A549 (cell line): ENCODE measurements around the gene NLRC5. TPM values are rescaled to one million over a fixed set of nuclear protein-coding genes. Genes with fewer than 3 reads are reported as not detected.

Source experiments
- ATAC-seq, 2 experiments: fragments of 200-7000 bp in 1 of 2; fragments of >200 bp in 1 of 2; cut with Nextera tagmentation in 1 of 2; cut with Tn5 transposase in 1 of 2; 3 replicates each; pipeline versions ENCODE4 v1.8.0 to v1.9.1; 2018 to 2020; ENCODE audit warnings: mild to moderate bottlenecking in 1 of 2, moderate library complexity in 1 of 2
- CTCF ChIA-PET: fragments of 300-600 bp; sonication (Branson Sonifier 250); formaldehyde crosslinking; extraction: SDS; loops from one replicate; lab custom pipeline; 2021; ENCODE audit warnings: antibody characterized with exemption, inconsistent platforms; lab: Yijun Ruan, JAX
- POLR2A ChIA-PET: fragments of 350-600 bp; formaldehyde crosslinking; extraction: SDS; loops from one replicate; lab custom pipeline; 2021; ENCODE audit warnings: antibody characterized with exemption, inconsistent platforms; lab: Yijun Ruan, JAX
- DNase-seq, 2 experiments: peaks; one replicate each; pipeline versions ENCODE4 v3.0.0 to v3.0.0-alpha.2; 2011 to 2016; ENCODE audit warnings: low read depth in 1 of 2, low spot score in 1 of 2
- FAIRE-seq: peaks from 2 replicates; lab custom pipeline; 2011; peaks lifted over from hg19 to GRCh38; lab: Jason Lieb, UNC
- H3K27ac ChIP-seq, 2 experiments: fragments of >200 bp; sonication (Bioruptor Twin); formaldehyde crosslinking; 3 replicates each; pipeline ENCODE4 v1.5.1; 2016 to 2017
- H3K4me1 ChIP-seq: fragments of >200 bp; sonication (Bioruptor Twin); formaldehyde crosslinking; 3 replicates; pipeline ENCODE4 v1.6.1; 2016
- H3K4me2 ChIP-seq: fragments of >200 bp; sonication (Bioruptor Twin); formaldehyde crosslinking; 3 replicates; pipeline ENCODE4 v1.6.1; 2016
- H3K4me3 ChIP-seq: fragments of >200 bp; sonication (Bioruptor Twin); formaldehyde crosslinking; 3 replicates; pipeline ENCODE4 v1.5.1; 2016
- H3K9me3 ChIP-seq: fragments of >200 bp; sonication (Bioruptor Twin); formaldehyde crosslinking; 3 replicates; pipeline ENCODE4 v1.6.1; 2016
- CBX2 ChIP-seq: fragments of 200-600 bp; sonication (generic); IDR thresholded peaks from 2 replicates; pipeline ENCODE4 v1.6.1; 2016; ENCODE audit warnings: low read depth, mild to moderate bottlenecking, borderline replicate concordance
- CEBPB ChIP-seq, 2 experiments: fragments of >200 bp in 1 of 2; sonication (Bioruptor Twin) in 1 of 2; formaldehyde crosslinking in 1 of 2; IDR thresholded peaks; 2 replicates each; pipeline ENCODE4 v1.6.1; 2012 to 2016
- CHD2 ChIP-seq: fragments of 150-350 bp; IDR thresholded peaks from 2 replicates; pipeline ENCODE4 v1.6.1; 2014; ENCODE audit warnings: low read length; ENCODE audit not compliant: partially characterized antibody
- EHF ChIP-seq: fragments of 250-450 bp; sonication (Bioruptor Pico); IDR thresholded peaks from 2 replicates; pipeline ENCODE4 v1.5.0; 2020; ENCODE audit warnings: mild to moderate bottlenecking
- FOSL2 ChIP-seq, 2 experiments: fragments of 450-650 bp in 1 of 2; fragments of >200 bp in 1 of 2; sonication (Bioruptor Twin) in 1 of 2; formaldehyde crosslinking; IDR thresholded peaks; 2 replicates each; pipeline versions ENCODE4 v1.5.0 to v1.6.1; 2016 to 2020; ENCODE audit warnings: mild to moderate bottlenecking in 1 of 2, moderate library complexity in 1 of 2
- GATA3 ChIP-seq: IDR thresholded peaks from 2 replicates; pipeline ENCODE4 v1.6.1; 2012; ENCODE audit warnings: borderline replicate concordance
- HDAC2 ChIP-seq: fragments of 200-600 bp; sonication (generic); IDR thresholded peaks from 2 replicates; pipeline ENCODE4 v1.6.1; 2016
- JUN ChIP-seq, 2 experiments: fragments of >200 bp; sonication (Bioruptor Twin); formaldehyde crosslinking; IDR thresholded peaks; 2 replicates in 1 of 2; 3 replicates in 1 of 2; pipeline ENCODE4 v1.6.1; 2016 to 2017
- KDM1A ChIP-seq: fragments of 200-600 bp; sonication (generic); IDR thresholded peaks from 2 replicates; pipeline ENCODE4 v1.6.1; 2016; ENCODE audit warnings: low read depth, mild to moderate bottlenecking
- KDM5A ChIP-seq: fragments of 200-600 bp; sonication (generic); IDR thresholded peaks from 2 replicates; pipeline ENCODE4 v1.6.1; 2016; ENCODE audit warnings: antibody characterized with exemption, mild to moderate bottlenecking
- MAZ ChIP-seq: fragments of 150-350 bp; IDR thresholded peaks from 2 replicates; pipeline ENCODE4 v1.6.1; 2014; ENCODE audit warnings: antibody characterized with exemption, low read depth, low read length, borderline replicate concordance
- MYC ChIP-seq: IDR thresholded peaks from 2 replicates; pipeline ENCODE4 v1.6.1; 2012; ENCODE audit warnings: mild to moderate bottlenecking, inconsistent platforms, low read length, improper control_type of control experiment, borderline replicate concordance
- NFE2L2 ChIP-seq: fragments of 150-350 bp; conservative IDR thresholded peaks from 2 replicates; pipeline ENCODE4 v1.6.1; 2014; ENCODE audit warnings: low read length
- POLR2AphosphoS2 ChIP-seq: conservative IDR thresholded peaks from 2 replicates; pipeline ENCODE4 v1.6.1; 2012; ENCODE audit warnings: low read length, improper control_type of control experiment, inconsistent platforms
- RAD21 ChIP-seq, 2 experiments: fragments of >200 bp in 1 of 2; sonication (Bioruptor Twin) in 1 of 2; formaldehyde crosslinking in 1 of 2; IDR thresholded peaks in 1 of 2; conservative IDR thresholded peaks in 1 of 2; 2 replicates in 1 of 2; 3 replicates in 1 of 2; pipeline ENCODE4 v1.6.1; 2012 to 2018; ENCODE audit warnings: inconsistent platforms in 1 of 2
- RARB ChIP-seq: fragments of 250-450 bp; sonication (Bioruptor Pico); IDR thresholded peaks from 2 replicates; pipeline ENCODE4 v1.8.0; 2021; ENCODE audit warnings: mild to moderate bottlenecking, moderate library complexity
- RNF2 ChIP-seq: fragments of 200-600 bp; sonication (generic); IDR thresholded peaks from 2 replicates; pipeline ENCODE4 v1.6.1; 2016; ENCODE audit warnings: low read depth, mild to moderate bottlenecking, antibody characterized with exemption, moderate library complexity, borderline replicate concordance
- TFCP2L1 ChIP-seq: fragments of 250-450 bp; sonication (Bioruptor Pico); IDR thresholded peaks from 2 replicates; pipeline ENCODE4 v1.5.0; 2021; ENCODE audit warnings: mild to moderate bottlenecking
- ZC3H11A ChIP-seq: fragments of 450-650 bp; IDR thresholded peaks from 2 replicates; pipeline ENCODE4 v1.6.1; 2014; ENCODE audit warnings: antibody characterized with exemption, mild to moderate bottlenecking
- ZFP36 ChIP-seq: fragments of 450-650 bp; IDR thresholded peaks from 2 replicates; pipeline ENCODE4 v1.6.1; 2014; ENCODE audit warnings: borderline replicate concordance; ENCODE audit not compliant: partially characterized antibody
- WGBS: methylation state at CpG from one replicate; pipeline ENCODE4 v1.1.6; 2017; ENCODE audit errors: missing lambda C conversion rate; 5-methylcytosine and 5-hydroxymethylcytosine counted together
- polyA plus RNA-seq, 4 experiments: library from polyadenylated mRNA; depleted of rRNA in 3 of 4; stranded (reverse); fragments of >200 nt; fragmentation: RNase III in 1 of 4; extraction: RNeasy Plus Mini Kit Qiagen cat#74134 plus additional on column Dnase treatment in 1 of 4; gene quantifications; 2 replicates in 3 of 4; 3 replicates in 1 of 4; pipeline ENCODE4 v1.2.3, GENCODE V29; 2011 to 2017
- TF ChIP-seq, protein P1 (sequence below): fragments of 150-350 bp; IDR thresholded peaks from 2 replicates; pipeline ENCODE4 v1.6.1; 2014; ENCODE audit warnings: low read depth, mild to moderate bottlenecking, low read length
- TF ChIP-seq, protein P2 (sequence below): fragments of >200 bp; sonication (Bioruptor Twin); formaldehyde crosslinking; IDR thresholded peaks from 3 replicates; pipeline ENCODE4 v1.5.1; 2016

Gene NLRC5
- polyA plus RNA-seq, 2 of the 4 experiments (the other 2 are of a cell fraction), result 2.5 to 3.6 TPM

DNA sequence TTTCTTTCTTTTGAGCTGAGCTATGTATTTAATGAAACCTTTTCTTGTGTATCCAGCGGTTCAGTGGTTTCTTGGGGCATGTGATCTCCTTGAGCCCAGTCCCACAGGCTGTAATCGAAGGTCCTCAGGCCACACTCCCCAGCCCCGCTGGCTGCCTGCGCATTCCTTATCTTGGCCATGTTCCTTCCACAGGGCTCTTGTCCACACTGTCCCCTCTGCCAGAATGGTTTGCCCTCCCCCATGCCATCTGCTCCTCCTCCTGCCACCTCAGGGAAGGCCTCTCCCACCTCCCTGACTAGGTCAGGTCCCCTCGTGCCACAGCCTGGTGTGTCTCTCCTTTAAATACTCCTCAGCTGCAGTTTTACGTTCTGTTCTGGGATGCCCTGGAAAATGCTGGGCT is 12.1 kb upstream of the NLRC5 start:
- Histone ChIP-seq H3K4me1 (no peaks in the 10 kb centered on the region), H3K9me3 (no peaks in the 10 kb centered on the region), H3K4me3 (no peak overlapping the region), H3K27ac (no peak overlapping the region), H3K4me2 (no peak overlapping the region)
- ATAC-seq (no peak), DNase-seq (no peak), FAIRE-seq (no peak)
- ChIA-PET CTCF (interaction anchor here (0.8 to 1.6 kb wide), 4 partner anchors 9 to 376 kb away, joined by 3 to 7 read pairs (median 3); no protein-coding TSS in a partner anchor), POLR2A (no interaction called here)
- 81% methylated on average over 6 of the region's 6 CpGs for WGBS
- TF ChIP-seq HDAC2 (no peak), KDM5A (no peak), MYC (no peak), FOSL2 (IDR thresholded peaks at IDR 0.05) (no peak), FOSL2 (CRISPR knock-in tag; IDR thresholded peaks at IDR 0.05) (no peak), RARB (CRISPR knock-in tag) (no peak), RAD21 (conservative IDR thresholded peaks at IDR 0.05 in 1 of 2, IDR thresholded peaks at IDR 0.05 in 1 of 2) (no peak)
- TF ChIP-seq, protein P1, sequence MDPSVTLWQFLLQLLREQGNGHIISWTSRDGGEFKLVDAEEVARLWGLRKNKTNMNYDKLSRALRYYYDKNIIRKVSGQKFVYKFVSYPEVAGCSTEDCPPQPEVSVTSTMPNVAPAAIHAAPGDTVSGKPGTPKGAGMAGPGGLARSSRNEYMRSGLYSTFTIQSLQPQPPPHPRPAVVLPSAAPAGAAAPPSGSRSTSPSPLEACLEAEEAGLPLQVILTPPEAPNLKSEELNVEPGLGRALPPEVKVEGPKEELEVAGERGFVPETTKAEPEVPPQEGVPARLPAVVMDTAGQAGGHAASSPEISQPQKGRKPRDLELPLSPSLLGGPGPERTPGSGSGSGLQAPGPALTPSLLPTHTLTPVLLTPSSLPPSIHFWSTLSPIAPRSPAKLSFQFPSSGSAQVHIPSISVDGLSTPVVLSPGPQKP, result no peak

DNA sequence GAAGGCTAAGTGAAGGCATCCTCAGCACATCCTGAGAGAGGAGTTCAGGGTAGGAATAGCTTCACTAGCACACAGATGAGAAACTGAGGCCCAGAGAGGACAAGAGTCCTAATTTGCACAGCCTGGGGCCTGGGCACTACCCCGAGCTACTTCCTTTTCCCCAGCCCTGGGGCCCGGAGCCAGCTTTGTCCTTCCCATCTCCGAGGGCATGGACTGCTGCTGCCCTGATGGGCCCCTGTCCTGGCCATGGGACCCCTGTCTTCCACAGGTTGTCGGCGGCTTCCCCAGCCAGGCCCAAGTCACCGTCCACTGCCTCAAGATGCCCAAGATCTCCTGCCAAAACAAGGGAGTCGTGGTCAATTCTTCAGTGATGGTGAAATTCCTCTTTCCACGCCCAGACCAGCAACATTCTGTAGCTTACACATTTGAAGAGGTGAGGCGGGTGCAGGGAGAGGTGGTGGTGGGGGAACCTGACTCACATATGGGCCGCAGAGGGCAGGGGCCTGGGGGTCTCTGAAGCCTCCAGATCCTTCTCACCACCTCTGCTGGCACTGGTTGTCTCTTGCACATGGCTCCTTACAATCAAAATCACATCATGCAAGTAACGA is 11.4 kb upstream of the NLRC5 start:
- no peak for DNase-seq
- Histone ChIP-seq H3K9me3 (no peaks in the 10 kb centered on the region), H3K4me1 (no peaks in the 10 kb centered on the region), H3K27ac (no peak overlapping the region)
- ChIA-PET CTCF (interaction anchor here (0.8 to 1.3 kb wide), 4 partner anchors 13 to 90 kb away, joined by 3 to 7 read pairs (median 3); no protein-coding TSS in a partner anchor), POLR2A (no interaction called here)
- no peak for FAIRE-seq
- TF ChIP-seq, protein P1, result no peak
- TF ChIP-seq CBX2, result no peak
- TF ChIP-seq NFE2L2, result no peak
- no peak for TF ChIP-seq CEBPB (IDR thresholded peaks at IDR 0.05)
- TF ChIP-seq ZFP36, result no peak
- TF ChIP-seq MAZ, result no peak
- TF ChIP-seq RNF2, result no peak
- TF ChIP-seq GATA3, result no peak
- TF ChIP-seq TFCP2L1 (CRISPR knock-in tag), result no peak
- no peak for TF ChIP-seq EHF (CRISPR knock-in tag)
- no peak for TF ChIP-seq JUN (IDR thresholded peaks at IDR 0.05)
- TF ChIP-seq KDM1A, result no peak
- no peak for TF ChIP-seq POLR2AphosphoS2
- TF ChIP-seq, all 56 proteins: peak for 0
- Histone ChIP-seq H3K4me2 (no peak overlapping the region), H3K4me3 (no peak overlapping the region)
- ATAC-seq, result no peak
- WGBS, result 83% methylated on average over 11 of the region's 11 CpGs

DNA sequence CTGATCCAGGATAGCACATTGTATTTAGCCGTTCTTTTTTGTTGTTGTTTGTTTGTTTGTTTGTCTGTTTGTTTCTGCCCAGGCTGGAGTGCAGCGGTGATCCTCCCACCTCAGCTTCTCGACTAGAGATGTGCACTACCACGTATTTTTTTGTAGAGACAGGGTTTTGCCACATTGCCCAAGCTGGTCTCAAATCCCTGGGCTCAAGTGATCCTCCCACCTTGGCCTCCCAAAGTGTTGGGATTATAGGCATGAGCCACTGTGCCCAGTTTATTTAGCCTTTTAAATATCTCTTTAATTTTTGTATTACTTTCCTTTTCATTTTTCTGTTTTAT is 9.2 kb upstream of the NLRC5 start:
- TF ChIP-seq, protein P2, sequence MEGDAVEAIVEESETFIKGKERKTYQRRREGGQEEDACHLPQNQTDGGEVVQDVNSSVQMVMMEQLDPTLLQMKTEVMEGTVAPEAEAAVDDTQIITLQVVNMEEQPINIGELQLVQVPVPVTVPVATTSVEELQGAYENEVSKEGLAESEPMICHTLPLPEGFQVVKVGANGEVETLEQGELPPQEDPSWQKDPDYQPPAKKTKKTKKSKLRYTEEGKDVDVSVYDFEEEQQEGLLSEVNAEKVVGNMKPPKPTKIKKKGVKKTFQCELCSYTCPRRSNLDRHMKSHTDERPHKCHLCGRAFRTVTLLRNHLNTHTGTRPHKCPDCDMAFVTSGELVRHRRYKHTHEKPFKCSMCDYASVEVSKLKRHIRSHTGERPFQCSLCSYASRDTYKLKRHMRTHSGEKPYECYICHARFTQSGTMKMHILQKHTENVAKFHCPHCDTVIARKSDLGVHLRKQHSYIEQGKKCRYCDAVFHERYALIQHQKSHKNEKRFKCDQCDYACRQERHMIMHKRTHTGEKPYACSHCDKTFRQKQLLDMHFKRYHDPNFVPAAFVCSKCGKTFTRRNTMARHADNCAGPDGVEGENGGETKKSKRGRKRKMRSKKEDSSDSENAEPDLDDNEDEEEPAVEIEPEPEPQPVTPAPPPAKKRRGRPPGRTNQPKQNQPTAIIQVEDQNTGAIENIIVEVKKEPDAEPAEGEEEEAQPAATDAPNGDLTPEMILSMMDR, result no peak
- TF ChIP-seq ZC3H11A (no peak), ZFP36 (no peak), JUN (IDR thresholded peaks at IDR 0.05) (no peak), CHD2 (no peak)
- ATAC-seq (no peak), FAIRE-seq (no peak), DNase-seq (no peak)
- 56% methylated on average over 4 of the region's 4 CpGs for WGBS
- POLR2A ChIA-PET, result no interaction called here
- H3K9me3 ChIP-seq, result no peaks in the 10 kb centered on the region
- no peak overlapping the region for H3K4me2 ChIP-seq
- no peak overlapping the region for H3K27ac ChIP-seq
- CTCF ChIA-PET, result interaction anchor here (1.1 kb wide), 1 partner anchor 9 kb away, joined by 3 read pairs; the partner anchor contains the start of gene NLRC5
- no peak overlapping the region for H3K4me3 ChIP-seq
- H3K4me1 ChIP-seq, result peaks cover 15% of the 10 kb centered on the region
